ENCODE measurements around the gene CSRNP3. TPM values are rescaled to one million over a fixed set of nuclear protein-coding genes. Genes with fewer than 3 reads are reported as not detected.

The CSRNP3 gene
- total RNA-seq, 6 experiments from 2014 or later = 0.25 to 2.0 (median 1.0) TPM

DNA sequence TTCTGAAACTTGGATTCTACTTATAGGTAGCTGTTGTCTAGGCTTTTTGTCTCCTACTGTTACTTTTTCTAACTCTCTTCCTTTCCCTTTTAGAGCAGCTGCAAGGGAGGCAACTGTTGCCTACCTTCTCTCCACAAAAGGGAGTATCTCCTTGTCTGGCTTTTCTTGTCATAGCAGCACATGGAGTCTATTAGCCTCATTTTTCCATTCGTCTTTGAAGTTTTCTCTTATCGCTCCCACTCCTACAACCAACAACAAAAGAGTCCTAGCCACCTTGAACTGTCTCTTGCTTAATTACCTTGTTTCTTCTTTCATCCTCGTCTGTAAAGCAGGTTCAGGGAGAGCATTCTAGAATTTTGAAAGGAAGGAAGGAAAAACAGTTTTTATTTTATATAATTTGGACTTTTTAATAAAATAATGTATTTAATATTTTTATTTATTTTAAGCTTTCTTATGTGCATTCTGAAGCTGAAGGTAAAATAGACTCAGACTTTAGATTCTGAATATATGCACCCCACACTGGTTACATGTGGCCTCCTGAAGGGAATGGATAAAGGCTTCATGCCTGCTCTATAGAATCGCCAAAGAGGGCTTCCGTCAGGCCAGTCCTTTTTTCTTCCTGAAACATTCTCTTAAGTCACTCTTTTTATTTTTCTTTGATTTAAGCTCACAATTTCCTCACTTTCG lies 154.4 kb downstream of the CSRNP3 start:
- intact Hi-C loops (cut with DNase I) = no loop called here
- Histone ChIP-seq H3K27ac (no peak overlapping the region), H3K4me3 (no peak overlapping the region), H3K4me1 (no peaks in the 10 kb centered on the region), H3K27me3 (no peaks in the 10 kb centered on the region), H3K9me3 (no peaks in the 10 kb centered on the region), H3K36me3 (no peaks in the 10 kb centered on the region)
- no peak for ATAC-seq
- DNase-seq = no peak
- TF ChIP-seq CTCF (IDR thresholded peaks at IDR 0.05) (no peak), POLR2A (IDR thresholded peaks at IDR 0.05) (no peak)
- 75% methylated on average over 6 of the region's 6 CpGs for WGBS (ENCODE audit: insufficient coverage, low coverage, low lambda C conversion rate, missing lambda C conversion rate)

DNA sequence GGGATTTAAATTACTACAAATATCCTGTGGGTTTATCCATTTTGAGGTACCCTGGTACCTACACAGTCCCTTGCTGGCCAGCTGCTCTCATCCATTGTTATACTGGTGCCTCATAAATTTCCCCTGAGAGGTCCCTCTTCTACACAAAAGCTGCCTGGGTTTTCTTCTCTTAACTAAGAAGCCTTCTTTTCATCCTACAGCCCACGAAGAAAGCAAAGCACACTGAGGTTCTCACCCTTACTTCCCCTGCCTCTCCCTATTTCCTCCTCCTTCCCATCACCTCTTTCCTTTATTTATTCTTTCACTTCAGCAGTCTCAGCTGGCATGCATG lies 154.9 kb downstream of the CSRNP3 start:
- no peak overlapping the region for H3K4me3 ChIP-seq
- DNase-seq (no peak), ATAC-seq (no peak)
- WGBS (ENCODE audit: insufficient coverage, low coverage, low lambda C conversion rate, missing lambda C conversion rate) = 61% methylated on average over 1 of the region's 1 CpG
- no peaks in the 10 kb centered on the region for H3K36me3 ChIP-seq
- TF ChIP-seq POLR2A (IDR thresholded peaks at IDR 0.05) = no peak
- no peak for TF ChIP-seq CTCF (IDR thresholded peaks at IDR 0.05)
- no peak overlapping the region for H3K27ac ChIP-seq
- intact Hi-C loops (cut with DNase I) = no loop called here
- H3K27me3 ChIP-seq = no peaks in the 10 kb centered on the region
- no peaks in the 10 kb centered on the region for H3K9me3 ChIP-seq
- no peaks in the 10 kb centered on the region for H3K4me1 ChIP-seq

DNA sequence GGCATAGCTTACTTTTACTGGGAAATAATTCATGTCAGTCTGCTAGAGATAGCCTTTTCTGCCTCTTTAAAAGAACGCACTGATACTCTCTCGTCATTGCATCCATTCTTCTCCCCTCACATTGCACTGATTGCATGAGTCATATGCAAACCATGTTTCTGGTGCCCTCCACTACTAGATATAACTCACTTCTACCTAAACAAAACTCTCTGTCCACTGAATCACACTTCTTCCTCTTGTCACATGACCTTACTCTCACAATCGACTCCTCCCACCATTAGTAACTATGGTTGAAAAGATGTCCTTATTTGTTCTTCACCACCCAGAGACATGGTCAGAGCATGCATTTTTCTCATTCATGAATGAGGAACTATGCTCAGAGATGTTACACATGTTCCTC lies 158.0 kb downstream of the CSRNP3 start:
- intact Hi-C loops (cut with DNase I) = no loop called here
- Histone ChIP-seq H3K27me3 (no peaks in the 10 kb centered on the region), H3K27ac (no peak overlapping the region), H3K9me3 (no peaks in the 10 kb centered on the region), H3K36me3 (no peaks in the 10 kb centered on the region), H3K4me1 (no peaks in the 10 kb centered on the region), H3K4me3 (no peak overlapping the region)
- WGBS (ENCODE audit: insufficient coverage, low coverage, low lambda C conversion rate, missing lambda C conversion rate) = 95% methylated on average over 3 of the region's 3 CpGs
- DNase-seq = no peak
- TF ChIP-seq POLR2A (IDR thresholded peaks at IDR 0.05) (no peak), CTCF (IDR thresholded peaks at IDR 0.05) (no peak)
- no peak for ATAC-seq

- Histone ChIP-seq H3K27me3 (no peaks in the 10 kb centered on the region), H3K9me3 (no peaks in the 10 kb centered on the region), H3K36me3 (no peaks in the 10 kb centered on the region), H3K4me3 (no peak overlapping the region), H3K4me1 (no peaks in the 10 kb centered on the region), H3K27ac (no peak overlapping the region)
- no peak for DNase-seq
- no peak for ATAC-seq
- WGBS (ENCODE audit: insufficient coverage, low coverage, low lambda C conversion rate, missing lambda C conversion rate) = 80% methylated on average over 2 of the region's 2 CpGs
- TF ChIP-seq CTCF (IDR thresholded peaks at IDR 0.05) (no peak), POLR2A (IDR thresholded peaks at IDR 0.05) (no peak)
- intact Hi-C loops (cut with DNase I) = no loop called here
Measured at GRCh38 chr2:165629776-165630175, 160.3 kb downstream of the CSRNP3 start.

GRCh38 chr2:165630236-165630635 lies 160.7 kb downstream of the CSRNP3 start:
- 66% methylated on average over 3 of the region's 3 CpGs for WGBS (ENCODE audit: insufficient coverage, low coverage, low lambda C conversion rate, missing lambda C conversion rate)
- no peak overlapping the region for H3K27ac ChIP-seq
- H3K36me3 ChIP-seq = no peaks in the 10 kb centered on the region
- ATAC-seq (no peak), DNase-seq (no peak)
- no peak overlapping the region for H3K4me3 ChIP-seq
- no peaks in the 10 kb centered on the region for H3K4me1 ChIP-seq
- H3K9me3 ChIP-seq = no peaks in the 10 kb centered on the region
- TF ChIP-seq CTCF (IDR thresholded peaks at IDR 0.05) = no peak
- TF ChIP-seq POLR2A (IDR thresholded peaks at IDR 0.05) = no peak
- H3K27me3 ChIP-seq = no peaks in the 10 kb centered on the region
- intact Hi-C loops (cut with DNase I) = no loop called here

All from right lobe of liver (tissue), 6 donors.